Measurements from ENCODE around the gene FERMT1.

FERMT1 gene

GRCh38 chr20:6053064-6053775 is 69.6 kb downstream of the FERMT1 start:
- Mint-ChIP-seq H3K27me3 (peaks cover 62% of the 10 kb centered on the region), H3K4me3 (no peak overlapping the region), H3K36me3 (ENCODE audit: low read depth) (no peaks in the 10 kb centered on the region), H3K27ac (no peak overlapping the region), H3K9me3 (peaks cover 6% of the 10 kb centered on the region), H3K4me1 (ENCODE audit: low read depth) (peaks cover 3% of the 10 kb centered on the region)
- intact Hi-C loops (cut with micrococcal nuclease) = no loop called here

- Mint-ChIP-seq H3K4me1 (ENCODE audit: low read depth) (peaks cover 3% of the 10 kb centered on the region), H3K9me3 (no peaks in the 10 kb centered on the region), H3K27me3 (peaks cover 54% of the 10 kb centered on the region), H3K36me3 (ENCODE audit: low read depth) (no peaks in the 10 kb centered on the region), H3K27ac (no peak overlapping the region), H3K4me3 (no peak overlapping the region)
- intact Hi-C loops (cut with micrococcal nuclease) = no loop called here
Observed at GRCh38 chr20:6051505-6051904, 71.3 kb downstream of the FERMT1 start.

- H3K36me3 Mint-ChIP-seq (ENCODE audit: low read depth) = no peaks in the 10 kb centered on the region
- peaks cover 37% of the 10 kb centered on the region for H3K27me3 Mint-ChIP-seq
- H3K4me1 Mint-ChIP-seq (ENCODE audit: low read depth) = peaks cover 3% of the 10 kb centered on the region
- intact Hi-C loops (cut with micrococcal nuclease) = no loop called here
- H3K4me3 Mint-ChIP-seq = no peak overlapping the region
- H3K27ac Mint-ChIP-seq = no peak overlapping the region
- H3K9me3 Mint-ChIP-seq = no peaks in the 10 kb centered on the region
Observed at GRCh38 chr20:6048391-6048790, 74.4 kb downstream of the FERMT1 start.

GRCh38 chr20:6046432-6046831 is 76.4 kb downstream of the FERMT1 start:
- Mint-ChIP-seq H3K36me3 (ENCODE audit: low read depth) (peaks cover 11% of the 10 kb centered on the region), H3K4me1 (ENCODE audit: low read depth) (peaks cover 8% of the 10 kb centered on the region), H3K9me3 (no peaks in the 10 kb centered on the region), H3K27ac (no peak overlapping the region), H3K4me3 (no peak overlapping the region), H3K27me3 (peaks cover 19% of the 10 kb centered on the region)
- intact Hi-C loops (cut with micrococcal nuclease) = no loop called here

GRCh38 chr20:6045566-6045965 is 77.3 kb downstream of the FERMT1 start:
- intact Hi-C loops (cut with micrococcal nuclease) = no loop called here
- Mint-ChIP-seq H3K36me3 (ENCODE audit: low read depth) (peaks cover 20% of the 10 kb centered on the region), H3K27me3 (peaks cover 10% of the 10 kb centered on the region), H3K9me3 (peaks cover 3% of the 10 kb centered on the region), H3K4me1 (ENCODE audit: low read depth) (peaks cover 8% of the 10 kb centered on the region), H3K4me3 (no peak overlapping the region), H3K27ac (no peak overlapping the region)

- Mint-ChIP-seq H3K36me3 (ENCODE audit: low read depth) (peaks cover 34% of the 10 kb centered on the region), H3K27me3 (peaks cover 2% of the 10 kb centered on the region), H3K4me1 (ENCODE audit: low read depth) (peaks cover 8% of the 10 kb centered on the region), H3K9me3 (peaks cover 7% of the 10 kb centered on the region), H3K27ac (no peak overlapping the region), H3K4me3 (no peak overlapping the region)
- intact Hi-C loops (cut with micrococcal nuclease) = no loop called here
Observed at GRCh38 chr20:6044115-6044514, 78.7 kb downstream of the FERMT1 start.

GRCh38 chr20:6041808-6042265 is 81.0 kb downstream of the FERMT1 start:
- H3K4me3 Mint-ChIP-seq = no peak overlapping the region
- peaks cover 8% of the 10 kb centered on the region for H3K4me1 Mint-ChIP-seq (ENCODE audit: low read depth)
- intact Hi-C loops (cut with micrococcal nuclease) = no loop called here
- no peaks in the 10 kb centered on the region for H3K27me3 Mint-ChIP-seq
- no peak overlapping the region for H3K27ac Mint-ChIP-seq
- H3K9me3 Mint-ChIP-seq = peaks cover 7% of the 10 kb centered on the region
- H3K36me3 Mint-ChIP-seq (ENCODE audit: low read depth) = peaks cover 57% of the 10 kb centered on the region

- no peak overlapping the region for H3K27ac Mint-ChIP-seq
- H3K27me3 Mint-ChIP-seq = no peaks in the 10 kb centered on the region
- peaks cover 8% of the 10 kb centered on the region for H3K4me1 Mint-ChIP-seq (ENCODE audit: low read depth)
- intact Hi-C loops (cut with micrococcal nuclease) = no loop called here
- peaks cover 7% of the 10 kb centered on the region for H3K9me3 Mint-ChIP-seq
- H3K36me3 Mint-ChIP-seq (ENCODE audit: low read depth) = peaks cover 63% of the 10 kb centered on the region
- H3K4me3 Mint-ChIP-seq = no peak overlapping the region
Observed at GRCh38 chr20:6040958-6041807, 81.6 kb downstream of the FERMT1 start.

- Mint-ChIP-seq H3K4me3 (no peak overlapping the region), H3K27ac (no peak overlapping the region), H3K9me3 (peaks cover 7% of the 10 kb centered on the region), H3K36me3 (ENCODE audit: low read depth) (peaks cover 66% of the 10 kb centered on the region), H3K27me3 (no peaks in the 10 kb centered on the region), H3K4me1 (ENCODE audit: low read depth) (peaks cover 8% of the 10 kb centered on the region)
- intact Hi-C loops (cut with micrococcal nuclease) = no loop called here
Observed at GRCh38 chr20:6040540-6040939, 82.3 kb downstream of the FERMT1 start.

- Mint-ChIP-seq H3K27ac (no peak overlapping the region), H3K4me3 (no peak overlapping the region), H3K9me3 (peaks cover 7% of the 10 kb centered on the region), H3K36me3 (ENCODE audit: low read depth) (peaks cover 69% of the 10 kb centered on the region), H3K4me1 (ENCODE audit: low read depth) (peaks cover 9% of the 10 kb centered on the region), H3K27me3 (no peaks in the 10 kb centered on the region)
- intact Hi-C loops (cut with micrococcal nuclease) = no loop called here
Observed at GRCh38 chr20:6039766-6040165, 83.1 kb downstream of the FERMT1 start.

GRCh38 chr20:6038256-6038655 is 84.6 kb downstream of the FERMT1 start:
- intact Hi-C loops (cut with micrococcal nuclease) = no loop called here
- Mint-ChIP-seq H3K27ac (no peak overlapping the region), H3K4me3 (no peak overlapping the region), H3K4me1 (ENCODE audit: low read depth) (peaks cover 14% of the 10 kb centered on the region), H3K9me3 (peaks cover 7% of the 10 kb centered on the region), H3K27me3 (no peaks in the 10 kb centered on the region), H3K36me3 (ENCODE audit: low read depth) (peaks cover 84% of the 10 kb centered on the region)

- Mint-ChIP-seq H3K36me3 (ENCODE audit: low read depth) (peaks cover 91% of the 10 kb centered on the region), H3K4me3 (no peak overlapping the region), H3K9me3 (peaks cover 7% of the 10 kb centered on the region), H3K27ac (no peak overlapping the region), H3K27me3 (no peaks in the 10 kb centered on the region), H3K4me1 (ENCODE audit: low read depth) (peaks cover 11% of the 10 kb centered on the region)
- intact Hi-C loops (cut with micrococcal nuclease) = no loop called here
Observed at GRCh38 chr20:6037082-6037481, 85.7 kb downstream of the FERMT1 start.

- peaks cover 7% of the 10 kb centered on the region for H3K9me3 Mint-ChIP-seq
- peaks cover 6% of the 10 kb centered on the region for H3K4me1 Mint-ChIP-seq (ENCODE audit: low read depth)
- H3K4me3 Mint-ChIP-seq = no peak overlapping the region
- H3K36me3 Mint-ChIP-seq (ENCODE audit: low read depth) = peaks cover 84% of the 10 kb centered on the region
- no peak overlapping the region for H3K27ac Mint-ChIP-seq
- intact Hi-C loops (cut with micrococcal nuclease) = no loop called here
- no peaks in the 10 kb centered on the region for H3K27me3 Mint-ChIP-seq
Observed at GRCh38 chr20:6036213-6036612, 86.6 kb downstream of the FERMT1 start.

- no peaks in the 10 kb centered on the region for H3K9me3 Mint-ChIP-seq
- peaks cover 6% of the 10 kb centered on the region for H3K4me1 Mint-ChIP-seq (ENCODE audit: low read depth)
- H3K4me3 Mint-ChIP-seq = no peak overlapping the region
- H3K27ac Mint-ChIP-seq = peak overlapping the region; percentile 5
- no peaks in the 10 kb centered on the region for H3K27me3 Mint-ChIP-seq
- intact Hi-C loops (cut with micrococcal nuclease) = no loop called here
- H3K36me3 Mint-ChIP-seq (ENCODE audit: low read depth) = peaks cover 76% of the 10 kb centered on the region
Observed at GRCh38 chr20:6034134-6034969, 88.5 kb downstream of the FERMT1 start.

All from dendritic cell treated with granulocyte-macrophage colony-stimulating factor and Interleukin-4, amounts not matched to agents 40 ng/mL and 50 ng/mL, for 4 days (primary cell).